NT2/D1 (cell line): ENCODE results near the gene PPP1R3G.

ENCODE experiments used
- DNase-seq: peaks from one replicate; pipeline ENCODE4 v3.0.0-alpha.2; 2011; ENCODE audit warnings: low read depth, low spot score
- H3K27me3 ChIP-seq: 2 replicates; pipeline ENCODE4 v1.6.0; 2011; ENCODE audit warnings: mild to moderate bottlenecking; ENCODE audit not compliant: insufficient read length, insufficient read depth
- H3K36me3 ChIP-seq: 2 replicates; pipeline ENCODE4 v1.6.1; 2011; ENCODE audit warnings: mild to moderate bottlenecking, low read length, mixed read lengths; ENCODE audit not compliant: insufficient read depth, insufficient read length
- H3K4me1 ChIP-seq: 2 replicates; pipeline ENCODE4 v1.5.1; 2011; ENCODE audit not compliant: insufficient read depth, insufficient read length
- H3K4me3 ChIP-seq: 2 replicates; pipeline ENCODE4 v1.5.1; 2011; ENCODE audit warnings: low read depth; ENCODE audit not compliant: insufficient read length
- H3K9ac ChIP-seq: 2 replicates; pipeline ENCODE4 v1.6.0; 2011; ENCODE audit warnings: low read depth; ENCODE audit not compliant: insufficient read length
- H3K9me3 ChIP-seq: 2 replicates; pipeline ENCODE4 v1.5.1; 2011; ENCODE audit warnings: mild to moderate bottlenecking, low read length; ENCODE audit not compliant: insufficient read depth
- SUZ12 ChIP-seq: IDR thresholded peaks from 2 replicates; pipeline ENCODE4 v1.6.1; 2011; ENCODE audit not compliant: insufficient read length, insufficient read depth; ENCODE audit errors: extremely low read depth
- YY1 ChIP-seq: IDR thresholded peaks from 2 replicates; pipeline ENCODE4 v1.6.1; 2011; ENCODE audit not compliant: insufficient read length, insufficient read depth
- ZNF274 ChIP-seq: IDR thresholded peaks from 2 replicates; pipeline ENCODE4 v1.6.1; 2011; ENCODE audit warnings: mild to moderate bottlenecking, low read depth, low read length

Gene PPP1R3G

GRCh38 chr6:5121479-5121878, 36.3 kb downstream of the PPP1R3G start:
- Histone ChIP-seq H3K9ac (no peak overlapping the region), H3K9me3 (0 out of 2 replicates have a peak, but pooled peaks cover 8% of the 10 kb centered on the region), H3K36me3 (peaks cover 3% of the 10 kb centered on the region), H3K4me3 (no peak overlapping the region), H3K4me1 (no peaks in the 10 kb centered on the region), H3K27me3 (no peaks in the 10 kb centered on the region)
- no peak for TF ChIP-seq YY1
- TF ChIP-seq SUZ12 = no peak
- no peak for TF ChIP-seq ZNF274
- DNase-seq = no peak

GRCh38 chr6:5121956-5122355, 36.8 kb downstream of the PPP1R3G start:
- no peak for DNase-seq
- Histone ChIP-seq H3K4me1 (no peaks in the 10 kb centered on the region), H3K36me3 (peaks cover 3% of the 10 kb centered on the region), H3K27me3 (no peaks in the 10 kb centered on the region), H3K9me3 (0 out of 2 replicates have a peak, but pooled peaks cover 8% of the 10 kb centered on the region), H3K9ac (no peak overlapping the region), H3K4me3 (no peak overlapping the region)
- no peak for TF ChIP-seq YY1
- no peak for TF ChIP-seq SUZ12
- TF ChIP-seq ZNF274 = no peak

GRCh38 chr6:5122504-5123112, 37.5 kb downstream of the PPP1R3G start:
- DNase-seq = no peak
- no peak for TF ChIP-seq YY1
- TF ChIP-seq SUZ12 = no peak
- TF ChIP-seq ZNF274 = no peak
- H3K27me3 ChIP-seq = no peaks in the 10 kb centered on the region
- H3K36me3 ChIP-seq = peaks cover 3% of the 10 kb centered on the region
- no peaks in the 10 kb centered on the region for H3K4me1 ChIP-seq
- no peak overlapping the region for H3K4me3 ChIP-seq
- H3K9ac ChIP-seq = no peak overlapping the region
- 0 out of 2 replicates have a peak, but pooled peaks cover 8% of the 10 kb centered on the region for H3K9me3 ChIP-seq

GRCh38 chr6:5123296-5124143, 38.4 kb downstream of the PPP1R3G start:
- no peak for DNase-seq
- Histone ChIP-seq H3K36me3 (peaks cover 3% of the 10 kb centered on the region), H3K9ac (no peak overlapping the region), H3K4me3 (no peak overlapping the region), H3K9me3 (0 out of 2 replicates have a peak, but pooled peaks cover 8% of the 10 kb centered on the region), H3K4me1 (no peaks in the 10 kb centered on the region), H3K27me3 (no peaks in the 10 kb centered on the region)
- TF ChIP-seq SUZ12 (no peak), ZNF274 (no peak), YY1 (no peak)

GRCh38 chr6:5124526-5124925, 39.4 kb downstream of the PPP1R3G start:
- 0 out of 2 replicates have a peak, but pooled peaks cover 8% of the 10 kb centered on the region for H3K9me3 ChIP-seq
- no peaks in the 10 kb centered on the region for H3K27me3 ChIP-seq
- no peak for DNase-seq
- H3K4me3 ChIP-seq = no peak overlapping the region
- TF ChIP-seq ZNF274 (no peak), SUZ12 (no peak), YY1 (no peak)
- H3K36me3 ChIP-seq = peaks cover 3% of the 10 kb centered on the region
- no peaks in the 10 kb centered on the region for H3K4me1 ChIP-seq
- no peak overlapping the region for H3K9ac ChIP-seq

- TF ChIP-seq YY1 (no peak), SUZ12 (no peak)
- 0 out of 2 replicates have a peak, but pooled peaks cover 6% of the 10 kb centered on the region for H3K9me3 ChIP-seq
- no peak overlapping the region for H3K4me3 ChIP-seq
- no peaks in the 10 kb centered on the region for H3K4me1 ChIP-seq
- no peaks in the 10 kb centered on the region for H3K27me3 ChIP-seq
- no peak for DNase-seq
- H3K9ac ChIP-seq = no peak overlapping the region
- peaks cover 3% of the 10 kb centered on the region for H3K36me3 ChIP-seq
Observed at GRCh38 chr6:5125152-5126006, 40.2 kb downstream of the PPP1R3G start.
